Erythroblast (primary cell): ENCODE data around the gene ZNF189.

Experiments
- GATA1 ChIP-seq: IDR thresholded peaks from 2 replicates; pipeline ENCODE4 v1.6.1; 2011; ENCODE audit warnings: low read depth, mild to moderate bottlenecking, control low read depth, low read length, moderate library complexity
- POLR2A ChIP-seq: IDR thresholded peaks from 2 replicates; pipeline ENCODE4 v1.6.1; 2011; ENCODE audit warnings: mild to moderate bottlenecking, low read length

GRCh38 chr9:101440714-101441230, 42.1 kb downstream of the ZNF189 start:
- TF ChIP-seq POLR2A (no peak), GATA1 (no peak)
